PFSK-1 (cell line): Measurements from ENCODE around the gene ELOVL6.

Experiments
- FOXP2 ChIP-seq: optimal IDR thresholded peaks from 2 replicates; pipeline ENCODE3; 2011; ENCODE audit warnings: borderline replicate concordance, control low read depth, inconsistent platforms; ENCODE audit not compliant: insufficient read depth; ENCODE audit errors: extremely low read length, extremely low read depth
- POLR2AphosphoS5 ChIP-seq: IDR thresholded peaks from 2 replicates; pipeline ENCODE4 v1.6.1; 2012; ENCODE audit warnings: low read depth, mild to moderate bottlenecking, control low read depth, low read length, moderate library complexity
- SIN3A ChIP-seq: IDR thresholded peaks from 2 replicates; pipeline ENCODE4 v1.6.1; 2012; ENCODE audit warnings: mild to moderate bottlenecking, low read length, moderate library complexity, borderline replicate concordance; ENCODE audit not compliant: insufficient read depth
- TAF1 ChIP-seq: IDR thresholded peaks from 2 replicates; pipeline ENCODE4 v1.6.1; 2012; ENCODE audit warnings: low read length, control low read depth, borderline replicate concordance; ENCODE audit not compliant: insufficient read depth
- TF ChIP-seq, protein P1 (sequence below), 2 experiments: IDR thresholded peaks; 2 replicates each; pipeline versions ENCODE4 v1.6.1 to v1.8.0; 2011 to 2012; ENCODE audit warnings: low read depth in 2 of 2, low read length in 2 of 2, control low read depth in 1 of 2, inconsistent platforms in 1 of 2, mild to moderate bottlenecking in 1 of 2, moderate library complexity in 1 of 2; ENCODE audit not compliant: insufficient read depth in 1 of 2

ELOVL6 gene

DNA sequence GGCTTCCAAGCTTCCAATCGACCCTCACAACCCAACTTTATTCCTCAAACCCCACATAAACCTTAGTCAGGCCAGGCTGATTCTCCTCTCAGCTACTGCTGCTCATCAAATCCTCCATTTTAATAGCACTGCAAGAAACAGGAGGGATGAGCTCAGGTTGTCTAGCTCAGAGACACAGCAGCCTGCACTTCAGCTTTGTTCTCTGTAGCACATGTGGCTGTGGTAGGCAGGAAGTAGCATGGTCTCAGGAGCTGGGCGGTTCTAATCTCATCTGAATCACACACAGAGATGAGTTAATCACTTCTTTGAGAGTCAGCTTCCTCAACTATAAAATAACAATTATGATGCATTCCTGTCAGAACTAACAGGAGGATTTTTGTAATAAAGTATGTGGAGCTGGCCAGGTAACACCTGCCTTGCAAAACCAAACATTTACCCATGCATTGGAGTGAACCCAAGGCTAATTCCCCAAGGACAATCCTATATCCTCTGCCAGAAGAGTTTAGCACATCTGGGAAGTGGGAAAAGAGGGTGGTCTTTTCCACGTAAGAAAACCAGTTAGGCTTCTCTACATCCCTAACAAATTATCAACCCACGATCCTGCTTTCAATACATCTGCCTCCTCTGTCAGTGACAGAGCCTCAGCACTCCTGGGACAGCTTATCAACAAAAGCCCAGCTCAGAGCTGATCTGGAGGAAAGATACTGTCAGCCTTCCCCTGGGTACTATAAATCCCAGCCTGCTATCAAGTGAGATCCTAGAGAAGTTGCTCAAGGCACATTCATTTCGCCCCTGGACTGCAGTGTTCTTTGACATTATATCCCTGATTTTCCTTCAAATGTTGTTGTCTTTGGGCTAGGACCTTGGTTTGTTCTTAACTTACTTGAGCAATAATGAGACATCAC, 32.8 kb downstream of the ELOVL6 start:
- TF ChIP-seq, protein P1, sequence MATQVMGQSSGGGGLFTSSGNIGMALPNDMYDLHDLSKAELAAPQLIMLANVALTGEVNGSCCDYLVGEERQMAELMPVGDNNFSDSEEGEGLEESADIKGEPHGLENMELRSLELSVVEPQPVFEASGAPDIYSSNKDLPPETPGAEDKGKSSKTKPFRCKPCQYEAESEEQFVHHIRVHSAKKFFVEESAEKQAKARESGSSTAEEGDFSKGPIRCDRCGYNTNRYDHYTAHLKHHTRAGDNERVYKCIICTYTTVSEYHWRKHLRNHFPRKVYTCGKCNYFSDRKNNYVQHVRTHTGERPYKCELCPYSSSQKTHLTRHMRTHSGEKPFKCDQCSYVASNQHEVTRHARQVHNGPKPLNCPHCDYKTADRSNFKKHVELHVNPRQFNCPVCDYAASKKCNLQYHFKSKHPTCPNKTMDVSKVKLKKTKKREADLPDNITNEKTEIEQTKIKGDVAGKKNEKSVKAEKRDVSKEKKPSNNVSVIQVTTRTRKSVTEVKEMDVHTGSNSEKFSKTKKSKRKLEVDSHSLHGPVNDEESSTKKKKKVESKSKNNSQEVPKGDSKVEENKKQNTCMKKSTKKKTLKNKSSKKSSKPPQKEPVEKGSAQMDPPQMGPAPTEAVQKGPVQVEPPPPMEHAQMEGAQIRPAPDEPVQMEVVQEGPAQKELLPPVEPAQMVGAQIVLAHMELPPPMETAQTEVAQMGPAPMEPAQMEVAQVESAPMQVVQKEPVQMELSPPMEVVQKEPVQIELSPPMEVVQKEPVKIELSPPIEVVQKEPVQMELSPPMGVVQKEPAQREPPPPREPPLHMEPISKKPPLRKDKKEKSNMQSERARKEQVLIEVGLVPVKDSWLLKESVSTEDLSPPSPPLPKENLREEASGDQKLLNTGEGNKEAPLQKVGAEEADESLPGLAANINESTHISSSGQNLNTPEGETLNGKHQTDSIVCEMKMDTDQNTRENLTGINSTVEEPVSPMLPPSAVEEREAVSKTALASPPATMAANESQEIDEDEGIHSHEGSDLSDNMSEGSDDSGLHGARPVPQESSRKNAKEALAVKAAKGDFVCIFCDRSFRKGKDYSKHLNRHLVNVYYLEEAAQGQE (IDR thresholded peaks at IDR 0.05; ENCODE audit: insufficient read depth in 1 of 2, low read depth in 2 of 2, low read length in 2 of 2), result no peak
- peak; percentile 46; the same call in 1 of the 2 replicates for TF ChIP-seq SIN3A

DNA sequence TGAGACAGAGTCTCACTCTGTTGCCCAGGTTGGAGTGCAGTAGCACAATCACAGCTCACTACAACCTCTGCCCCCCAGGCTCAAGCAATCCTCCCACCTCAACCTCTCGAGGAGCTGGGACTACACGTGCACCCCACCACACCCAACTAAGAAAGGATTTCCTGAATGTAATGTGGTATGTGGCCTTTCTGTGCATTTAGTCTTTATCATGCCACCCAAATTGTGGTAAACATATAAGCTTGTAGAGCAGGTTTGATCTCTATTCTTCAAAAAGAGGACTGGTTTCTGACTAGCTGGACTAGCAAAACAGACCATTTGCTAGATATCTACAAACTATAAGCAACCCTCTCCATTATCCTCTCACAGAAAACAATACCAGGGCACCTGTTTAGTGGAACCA, 33.6 kb downstream of the ELOVL6 start:
- TF ChIP-seq FOXP2 (no peak), SIN3A (no peak), POLR2AphosphoS5 (no peak), TAF1 (no peak)
- TF ChIP-seq, protein P1 (IDR thresholded peaks at IDR 0.05; ENCODE audit: insufficient read depth in 1 of 2, low read depth in 2 of 2, low read length in 2 of 2), result no peak

GRCh38 chr4:110164251-110164650, 34.2 kb downstream of the ELOVL6 start:
- TF ChIP-seq, protein P1 (IDR thresholded peaks at IDR 0.05; ENCODE audit: insufficient read depth in 1 of 2, low read depth in 2 of 2, low read length in 2 of 2), result no peak
- TF ChIP-seq POLR2AphosphoS5, result no peak

- TF ChIP-seq TAF1 (no peak), POLR2AphosphoS5 (no peak), FOXP2 (no peak), SIN3A (no peak)
- TF ChIP-seq, protein P1 (IDR thresholded peaks at IDR 0.05; ENCODE audit: insufficient read depth in 1 of 2, low read depth in 2 of 2, low read length in 2 of 2), result no peak
Measured at GRCh38 chr4:110163327-110164069, 34.9 kb downstream of the ELOVL6 start.
